Epithelial cell of esophagus (primary cell): ENCODE data around the gene CCDC192.

Experiments
- DNase-seq: peaks from one replicate; pipeline ENCODE4 v3.0.0; 2010; ENCODE audit warnings: low read depth
- H3K4me3 ChIP-seq: 2 replicates; pipeline ENCODE4 v1.5.1; 2011; ENCODE audit warnings: mild to moderate bottlenecking, low read length, control low read depth
- TF ChIP-seq, protein P1 (sequence below): IDR thresholded peaks from 2 replicates; pipeline ENCODE4 v1.5.1; 2011; ENCODE audit warnings: low read depth, mild to moderate bottlenecking, low read length, control low read depth, inconsistent platforms; ENCODE audit not compliant: insufficient read depth; ENCODE audit errors: missing control alignments

Gene CCDC192

GRCh38 chr5:127970081-127970480, 266.9 kb downstream of the CCDC192 start:
- no peak overlapping the region for H3K4me3 ChIP-seq
- TF ChIP-seq, protein P1, sequence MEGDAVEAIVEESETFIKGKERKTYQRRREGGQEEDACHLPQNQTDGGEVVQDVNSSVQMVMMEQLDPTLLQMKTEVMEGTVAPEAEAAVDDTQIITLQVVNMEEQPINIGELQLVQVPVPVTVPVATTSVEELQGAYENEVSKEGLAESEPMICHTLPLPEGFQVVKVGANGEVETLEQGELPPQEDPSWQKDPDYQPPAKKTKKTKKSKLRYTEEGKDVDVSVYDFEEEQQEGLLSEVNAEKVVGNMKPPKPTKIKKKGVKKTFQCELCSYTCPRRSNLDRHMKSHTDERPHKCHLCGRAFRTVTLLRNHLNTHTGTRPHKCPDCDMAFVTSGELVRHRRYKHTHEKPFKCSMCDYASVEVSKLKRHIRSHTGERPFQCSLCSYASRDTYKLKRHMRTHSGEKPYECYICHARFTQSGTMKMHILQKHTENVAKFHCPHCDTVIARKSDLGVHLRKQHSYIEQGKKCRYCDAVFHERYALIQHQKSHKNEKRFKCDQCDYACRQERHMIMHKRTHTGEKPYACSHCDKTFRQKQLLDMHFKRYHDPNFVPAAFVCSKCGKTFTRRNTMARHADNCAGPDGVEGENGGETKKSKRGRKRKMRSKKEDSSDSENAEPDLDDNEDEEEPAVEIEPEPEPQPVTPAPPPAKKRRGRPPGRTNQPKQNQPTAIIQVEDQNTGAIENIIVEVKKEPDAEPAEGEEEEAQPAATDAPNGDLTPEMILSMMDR: no peak
- DNase-seq: peak; percentile 49

- no peak for DNase-seq
- H3K4me3 ChIP-seq: no peak overlapping the region
- TF ChIP-seq, protein P1: no peak
These were observed 267.7 kb downstream of the CCDC192 start for GRCh38 chr5:127970854-127971425.

- TF ChIP-seq, protein P1: no peak
- no peak for DNase-seq
- H3K4me3 ChIP-seq: no peak overlapping the region
These were observed 272.8 kb downstream of the CCDC192 start for GRCh38 chr5:127975961-127976360.

DNA sequence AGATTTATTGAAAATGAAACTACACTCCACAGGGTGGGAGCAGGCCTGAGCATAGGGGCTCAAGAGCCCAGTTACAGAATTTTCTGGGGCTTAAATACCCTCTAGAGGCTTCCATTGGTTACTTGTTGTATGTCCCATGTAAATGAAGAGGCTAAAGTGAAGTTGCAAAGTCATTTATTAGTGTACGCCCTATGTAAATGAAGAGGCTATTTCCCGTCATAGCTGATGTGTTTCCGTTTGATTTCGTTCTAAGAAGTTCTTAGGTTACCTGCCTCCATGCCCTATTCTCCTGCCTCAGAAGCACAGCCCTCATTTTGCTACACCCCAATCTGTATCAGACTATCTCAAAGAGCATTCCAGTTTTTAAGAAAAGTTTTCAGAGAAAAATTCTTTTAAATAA, 273.3 kb downstream of the CCDC192 start:
- no peak for DNase-seq
- TF ChIP-seq, protein P1: no peak
- no peak overlapping the region for H3K4me3 ChIP-seq

- TF ChIP-seq, protein P1: no peak
- DNase-seq: no peak
- no peak overlapping the region for H3K4me3 ChIP-seq
These were observed 274.0 kb downstream of the CCDC192 start for GRCh38 chr5:127976991-127977717.

DNA sequence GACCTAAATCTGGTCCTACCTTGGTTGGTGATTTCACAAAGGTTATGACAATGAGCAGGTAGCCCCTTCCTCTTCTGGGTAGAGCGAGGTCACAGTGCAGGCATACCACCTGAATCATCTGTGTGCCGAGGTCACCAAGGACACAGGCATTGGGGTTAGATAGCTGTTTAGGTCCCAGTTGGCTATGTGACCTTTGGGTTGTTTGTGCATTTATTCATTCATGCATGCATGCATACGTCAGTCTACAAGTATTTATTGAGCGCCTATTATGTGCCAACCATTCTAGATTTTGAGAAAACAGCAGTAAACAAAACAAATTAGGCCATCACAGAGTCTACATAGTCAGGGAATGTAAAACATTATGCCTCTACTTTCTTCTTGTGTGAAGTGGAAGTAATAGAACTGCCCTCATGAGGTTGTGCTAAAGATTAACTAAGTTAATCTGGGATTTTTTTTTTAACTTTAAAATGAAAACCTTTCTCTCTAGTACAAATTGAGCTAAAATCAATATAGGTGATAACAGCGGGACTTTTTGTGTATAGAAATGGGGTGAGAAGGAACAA, 275.6 kb downstream of the CCDC192 start:
- TF ChIP-seq, protein P1: no peak
- no peak overlapping the region for H3K4me3 ChIP-seq
- DNase-seq: no peak
